Loucy (cell line): ENCODE results near the gene RUNX2.

Experiments used
- H2AFZ ChIP-seq: fragments of 200-600 bp; sonication (generic); 2 replicates; pipeline ENCODE4 v1.6.0; 2016; ENCODE audit warnings: antibody characterized with exemption, mild to moderate bottlenecking, low read length, moderate library complexity
- H3F3A ChIP-seq: fragments of 200-600 bp; 2 replicates; pipeline ENCODE4 v1.6.0; 2016; ENCODE audit warnings: antibody characterized with exemption, low read depth, mild to moderate bottlenecking
- H3K27me3 ChIP-seq: fragments of 200-600 bp; sonication (generic); 2 replicates; pipeline ENCODE4 v1.6.1; 2014; ENCODE audit warnings: low read length, mild to moderate bottlenecking; ENCODE audit not compliant: insufficient read depth, poor library complexity, severe bottlenecking
- H3K36me3 ChIP-seq: fragments of 200-600 bp; sonication (generic); 2 replicates; pipeline ENCODE4 v1.6.1; 2016; ENCODE audit warnings: low read length; ENCODE audit not compliant: insufficient read depth
- H3K4me1 ChIP-seq: fragments of 200-600 bp; sonication (generic); 2 replicates; pipeline ENCODE4 v1.5.1; 2014; ENCODE audit warnings: low read length, mild to moderate bottlenecking; ENCODE audit not compliant: insufficient read depth, poor library complexity, severe bottlenecking
- H3K4me2 ChIP-seq: fragments of 200-600 bp; sonication (generic); 2 replicates; pipeline ENCODE4 v1.6.0; 2014; ENCODE audit warnings: antibody characterized with exemption, low read length, low read depth, mild to moderate bottlenecking; ENCODE audit not compliant: poor library complexity, severe bottlenecking
- H3K4me3 ChIP-seq: fragments of 200-600 bp; sonication (generic); 2 replicates; pipeline ENCODE4 v1.5.1; 2014; ENCODE audit warnings: low read length, mild to moderate bottlenecking, mixed read lengths; ENCODE audit not compliant: poor library complexity, severe bottlenecking
- H3K79me2 ChIP-seq: fragments of 200-600 bp; sonication (generic); 2 replicates; pipeline ENCODE4 v1.6.1; 2014; ENCODE audit warnings: low read length; ENCODE audit not compliant: insufficient read depth
- H3K9ac ChIP-seq: fragments of 200-600 bp; sonication (generic); 2 replicates; pipeline ENCODE4 v1.6.0; 2014; ENCODE audit warnings: mild to moderate bottlenecking, low read depth, low read length, moderate library complexity; ENCODE audit not compliant: poor library complexity, severe bottlenecking
- H3K9me2 ChIP-seq: fragments of 200-600 bp; sonication (generic); replicated peaks from 2 replicates; pipeline ENCODE4 v1.6.1; 2016; ENCODE audit warnings: low read depth, low read length, mixed read lengths
- H3K9me3 ChIP-seq: fragments of 200-600 bp; sonication (generic); 2 replicates; pipeline ENCODE4 v1.6.1; 2014; ENCODE audit warnings: mild to moderate bottlenecking, antibody characterized with exemption, low read length, low read depth; ENCODE audit not compliant: insufficient read depth
- H4K20me1 ChIP-seq: fragments of 200-600 bp; sonication (generic); 2 replicates; pipeline ENCODE4 v1.6.0; 2014; ENCODE audit warnings: antibody characterized with exemption, low read length, mild to moderate bottlenecking; ENCODE audit not compliant: insufficient read depth, poor library complexity, severe bottlenecking
- CTCF ChIP-seq: fragments of 200-600 bp; sonication (generic); conservative IDR thresholded peaks from 2 replicates; pipeline ENCODE4 v1.5.1; 2014; ENCODE audit warnings: mild to moderate bottlenecking, antibody characterized with exemption, low read length
- EZH2phosphoT487 ChIP-seq: fragments of 200-600 bp; IDR thresholded peaks from 2 replicates; pipeline ENCODE4 v1.6.1; 2018; ENCODE audit warnings: antibody characterized with exemption, mild to moderate bottlenecking, moderate library complexity, borderline replicate concordance

RUNX2 gene

GRCh38 chr6:45595010-45595851, 267.1 kb downstream of the RUNX2 start:
- no peaks in the 10 kb centered on the region for H3K27me3 ChIP-seq
- H3K79me2 ChIP-seq: no peaks in the 10 kb centered on the region
- peaks cover 17% of the 10 kb centered on the region for H3K4me1 ChIP-seq
- no peaks in the 10 kb centered on the region for H4K20me1 ChIP-seq
- TF ChIP-seq EZH2phosphoT487 (no peak), CTCF (no peak)
- no peaks in the 10 kb centered on the region for H3K9me2 ChIP-seq
- H3F3A ChIP-seq: no peaks in the 10 kb centered on the region
- no peak overlapping the region for H3K4me3 ChIP-seq
- H3K9ac ChIP-seq: no peak overlapping the region
- no peaks in the 10 kb centered on the region for H3K36me3 ChIP-seq
- H2AFZ ChIP-seq: no peak overlapping the region
- peaks cover 12% of the 10 kb centered on the region; the same call in 1 of the 2 replicates for H3K9me3 ChIP-seq
- no peak overlapping the region for H3K4me2 ChIP-seq

GRCh38 chr6:45597424-45597823, 269.3 kb downstream of the RUNX2 start:
- no peaks in the 10 kb centered on the region for H3K36me3 ChIP-seq
- no peak overlapping the region for H3K4me2 ChIP-seq
- no peak overlapping the region for H3K9ac ChIP-seq
- no peak overlapping the region for H2AFZ ChIP-seq
- no peaks in the 10 kb centered on the region for H3F3A ChIP-seq
- H3K4me1 ChIP-seq: peaks cover 9% of the 10 kb centered on the region
- no peaks in the 10 kb centered on the region for H3K9me2 ChIP-seq
- TF ChIP-seq EZH2phosphoT487 (no peak), CTCF (no peak)
- no peaks in the 10 kb centered on the region for H3K27me3 ChIP-seq
- H3K4me3 ChIP-seq: no peak overlapping the region
- H4K20me1 ChIP-seq: no peaks in the 10 kb centered on the region
- H3K9me3 ChIP-seq: peaks cover 12% of the 10 kb centered on the region; the same call in 1 of the 2 replicates
- no peaks in the 10 kb centered on the region for H3K79me2 ChIP-seq

- no peaks in the 10 kb centered on the region for H3F3A ChIP-seq
- no peak overlapping the region for H2AFZ ChIP-seq
- no peaks in the 10 kb centered on the region for H3K9me2 ChIP-seq
- H3K4me2 ChIP-seq: no peak overlapping the region
- H3K79me2 ChIP-seq: no peaks in the 10 kb centered on the region
- TF ChIP-seq CTCF (no peak), EZH2phosphoT487 (no peak)
- no peaks in the 10 kb centered on the region for H4K20me1 ChIP-seq
- H3K9me3 ChIP-seq: peaks cover 12% of the 10 kb centered on the region; the same call in 1 of the 2 replicates
- H3K4me3 ChIP-seq: no peak overlapping the region
- H3K4me1 ChIP-seq: peaks cover 9% of the 10 kb centered on the region
- H3K9ac ChIP-seq: no peak overlapping the region
- no peaks in the 10 kb centered on the region for H3K27me3 ChIP-seq
- no peaks in the 10 kb centered on the region for H3K36me3 ChIP-seq
Measured at GRCh38 chr6:45599053-45599452, 270.9 kb downstream of the RUNX2 start.
